GM19397 (cell line): Measurements from ENCODE around the gene TCEAL7.
"Not testable (repeated sequence)": the region's sequence is repeated elsewhere in the genome, so short reads cannot be mapped to it uniquely, and the experiment has no call there.

Source experiments
- ATAC-seq: cut with Tn5 transposase; IDR thresholded peaks from one replicate; pipeline ENCODE4 v1.9.1; 2021; ENCODE audit warnings: mild to moderate bottlenecking, moderate library complexity; ENCODE audit not compliant: unreplicated experiment

Gene TCEAL7

DNA sequence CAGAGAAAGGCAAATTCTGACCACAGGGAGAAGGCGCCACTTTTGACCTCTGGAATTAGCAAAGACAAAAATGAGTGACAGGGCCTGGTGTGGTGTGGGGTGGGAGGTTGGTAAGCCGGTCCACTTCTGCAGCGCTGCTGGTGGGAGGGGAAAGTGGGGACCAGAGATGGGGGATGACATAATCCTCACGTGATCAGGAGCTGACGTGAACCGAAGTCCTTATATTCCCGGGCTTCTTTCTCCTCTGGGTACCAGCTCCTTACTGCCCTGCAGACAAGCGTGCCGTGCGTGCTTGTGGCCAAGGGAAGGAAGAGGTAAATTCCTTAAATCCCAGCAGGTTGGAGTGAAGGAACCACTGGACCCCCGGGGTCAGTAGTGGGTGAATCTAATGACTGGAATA is at the start of gene TCEAL7:
Gene TCEAL7 (plus strand): TSS at position 249 of the 400 bp plus-strand sequence. CDS start 1,165 bp downstream, outside the sequence.
- no peak for ATAC-seq

DNA sequence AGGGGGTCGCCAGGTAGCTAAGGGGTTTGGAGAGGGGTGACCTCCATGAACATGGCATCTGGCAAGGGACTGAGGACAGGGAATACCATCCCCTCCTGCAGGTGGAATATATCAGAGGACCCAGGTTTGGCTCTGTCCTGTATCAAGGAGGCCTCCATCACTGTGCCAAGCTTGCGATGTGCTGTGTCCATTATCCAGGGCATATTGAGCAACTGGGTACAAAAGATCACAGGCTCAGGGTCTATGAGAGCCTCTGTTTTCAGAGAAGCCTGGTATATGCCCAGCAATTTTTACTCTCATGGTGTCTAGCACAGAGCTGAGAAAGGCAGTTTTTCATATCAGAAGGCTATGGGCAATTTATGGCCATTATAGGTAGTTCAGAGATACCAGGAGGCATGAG is 36.9 kb upstream of the TCEAL7 start:
- ATAC-seq: no peak

GRCh38 chrX:103304705-103305104 is 25.3 kb upstream of the TCEAL7 start:
- ATAC-seq: no peak

GRCh38 chrX:103305666-103306065 is 24.4 kb upstream of the TCEAL7 start:
- ATAC-seq: not testable (repeated sequence)

DNA sequence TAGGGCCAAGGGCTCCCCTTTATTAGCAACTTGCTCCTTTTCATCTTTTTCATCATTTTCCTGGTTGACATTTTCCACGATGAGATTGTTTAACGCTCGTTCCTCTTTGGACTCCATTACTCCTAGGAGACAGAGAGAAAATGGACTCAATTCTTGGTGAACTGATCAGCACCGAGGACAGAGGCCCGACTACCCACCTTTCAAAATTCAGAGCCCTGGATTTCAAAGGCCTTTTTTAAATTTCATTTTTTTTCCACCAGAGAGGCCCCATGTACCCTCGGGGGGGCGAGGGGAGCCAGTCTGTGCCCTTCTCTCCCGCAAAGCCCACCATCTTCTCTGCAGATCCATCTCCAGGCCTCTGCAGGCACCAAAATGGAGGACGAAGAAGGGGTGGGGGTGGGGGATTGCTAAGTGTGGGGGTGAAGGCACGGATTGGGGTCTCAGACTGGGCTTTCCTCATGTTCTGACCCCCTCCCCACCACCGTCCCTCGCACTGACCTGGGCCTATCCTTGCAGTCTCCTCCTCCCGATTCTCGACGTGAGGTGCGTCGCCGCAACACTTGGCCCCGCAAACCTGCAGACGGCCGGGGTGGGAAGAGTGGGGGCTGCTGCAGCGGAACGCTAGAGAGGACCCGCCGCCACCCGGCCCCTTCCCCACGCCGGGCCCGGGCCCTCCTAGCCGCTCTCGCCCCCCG is 20.0 kb upstream of the TCEAL7 start:
- no peak for ATAC-seq

DNA sequence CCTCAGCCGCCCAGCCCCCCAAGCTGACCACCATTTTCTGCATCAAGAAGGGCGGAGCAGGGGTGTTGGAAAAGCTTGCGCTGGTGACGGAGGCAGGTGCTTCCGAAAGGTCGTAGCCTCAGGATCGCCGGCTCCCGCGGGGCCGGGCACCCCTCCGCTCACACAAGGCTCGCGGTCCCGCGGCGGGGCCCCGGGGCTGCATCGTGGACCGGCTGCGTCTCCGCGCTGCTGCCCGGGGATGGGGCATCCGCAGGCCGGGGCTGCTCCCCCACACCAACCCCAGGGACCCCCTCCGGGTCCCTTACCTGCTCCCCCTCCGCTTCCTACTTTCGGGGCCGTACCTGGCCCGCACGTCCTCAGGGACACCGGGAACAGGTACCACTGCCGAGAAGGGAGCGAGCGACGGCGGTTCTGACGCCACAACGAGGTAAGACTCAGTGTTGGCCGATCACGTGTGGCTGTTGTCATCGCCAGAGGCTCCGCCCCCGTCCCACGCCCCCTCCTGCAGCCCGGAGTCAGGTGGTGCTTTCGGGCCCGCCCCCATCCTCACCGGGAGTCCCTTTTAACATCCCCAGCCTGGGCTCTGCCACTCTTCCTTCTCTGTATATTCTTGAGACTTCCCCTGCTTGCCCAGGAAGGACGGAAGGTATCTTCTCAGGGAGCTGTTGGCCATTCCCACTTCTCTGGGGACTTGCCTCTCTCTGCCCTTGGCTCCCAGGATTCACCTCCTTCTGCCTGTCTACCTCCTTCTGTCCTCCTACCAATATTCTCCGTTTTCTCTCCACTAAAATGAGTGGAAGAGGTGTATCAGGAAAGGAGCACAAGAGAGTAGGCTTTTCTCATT is 19.3 kb upstream of the TCEAL7 start, which contains the start of gene BEX2:
Gene BEX2 (minus strand): TSS at position 436 of the 844 bp plus-strand sequence. CDS start 1,014 bp downstream, outside the sequence.
- ATAC-seq: peak; percentile 99

GRCh38 chrX:103311399-103311780 is 18.6 kb upstream of the TCEAL7 start:
- ATAC-seq: no peak

DNA sequence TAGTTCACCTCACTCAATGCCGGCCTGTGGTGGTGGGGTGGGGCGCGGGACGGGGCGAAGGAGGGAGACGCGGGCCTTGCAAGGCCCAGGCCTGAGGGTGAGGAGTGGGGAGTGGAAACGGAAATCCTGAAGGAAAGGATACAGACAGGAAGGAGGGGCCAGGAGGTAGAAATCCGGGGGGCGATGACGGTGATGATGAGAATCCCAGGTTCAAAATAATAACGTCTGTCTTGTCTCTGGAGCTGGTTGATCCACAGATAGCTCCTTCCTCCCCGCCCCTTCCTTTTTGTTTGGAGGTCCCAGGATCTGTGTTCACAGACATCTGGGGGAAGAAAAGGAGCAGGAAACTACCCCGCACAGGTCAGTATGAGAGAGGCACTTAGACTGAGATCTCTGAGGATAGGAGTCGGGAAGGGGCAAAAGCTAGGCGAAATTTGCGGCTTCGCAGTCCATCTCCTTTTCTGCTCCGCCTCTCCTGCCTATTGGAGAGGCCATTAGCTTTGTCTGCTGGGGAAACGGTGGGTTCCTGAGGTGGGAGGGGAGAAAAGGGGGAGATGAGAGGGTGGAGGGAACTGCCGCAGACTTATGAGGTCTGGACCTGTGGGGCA is 746 bp downstream of the TCEAL7 start:
- ATAC-seq: no peak

GRCh38 chrX:103338663-103339062 is 8.6 kb downstream of the TCEAL7 start:
- ATAC-seq: no peak

- no peak for ATAC-seq
These were observed 13.1 kb downstream of the TCEAL7 start for GRCh38 chrX:103343105-103343504.

DNA sequence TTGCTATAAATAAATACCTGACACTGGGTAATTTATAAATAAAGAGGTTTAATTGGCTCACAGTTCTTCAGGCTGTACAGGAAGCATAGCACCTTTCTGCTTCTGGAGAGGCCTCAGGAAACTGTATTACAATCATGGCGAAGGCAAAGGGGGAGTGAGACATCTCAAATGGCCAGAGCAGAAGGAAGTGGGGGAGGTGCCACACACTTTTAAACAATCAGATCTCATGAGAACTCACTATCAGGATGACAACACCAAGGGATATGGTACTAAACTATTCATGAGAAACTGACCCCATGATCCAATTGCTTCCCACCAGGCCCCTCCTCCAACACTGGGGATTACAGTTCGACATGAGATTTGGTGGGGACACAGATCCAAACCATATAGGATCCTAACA is 14.6 kb downstream of the TCEAL7 start:
- no peak for ATAC-seq

GRCh38 chrX:103347682-103348397 is 17.8 kb downstream of the TCEAL7 start:
- no peak for ATAC-seq

DNA sequence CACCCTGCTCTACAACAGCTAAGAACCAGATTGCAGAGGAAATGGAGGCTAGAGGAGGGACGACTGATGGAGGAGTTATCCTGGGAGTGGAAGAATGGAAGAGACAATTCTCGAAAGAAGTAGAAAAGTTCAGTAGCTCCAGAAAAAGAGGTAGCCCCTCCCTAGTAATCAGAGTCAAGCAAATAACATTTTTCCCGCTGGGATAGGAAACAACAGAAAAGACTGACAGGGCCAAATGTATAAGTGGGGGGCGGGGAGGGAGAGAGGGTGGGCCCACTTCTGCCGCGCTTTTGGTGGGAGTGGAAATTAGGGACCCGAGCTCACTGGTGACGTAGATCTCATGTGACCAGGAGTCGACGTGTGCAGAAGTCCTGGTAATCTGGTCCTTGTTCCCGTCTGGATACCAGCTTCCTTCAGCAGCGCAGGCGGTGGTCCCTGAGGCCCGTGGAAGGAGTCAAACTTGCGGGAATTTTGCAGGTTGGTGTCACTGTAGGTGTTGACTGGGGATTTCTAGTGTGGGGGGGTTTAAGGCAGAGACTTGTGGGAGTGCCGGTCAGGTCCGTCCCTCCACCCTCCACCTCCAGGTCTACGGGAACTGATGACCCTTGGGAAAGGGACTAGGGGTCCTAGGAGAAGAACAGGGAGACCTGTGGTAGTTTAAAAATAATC is 26.2 kb downstream of the TCEAL7 start, which contains the start of gene TCEAL9:
Gene TCEAL9 (plus strand): TSS at position 377 of the 669 bp plus-strand sequence. CDS start 1,179 bp downstream, outside the sequence.
- ATAC-seq: no peak

GRCh38 chrX:103356858-103357257 is 26.8 kb downstream of the TCEAL7 start:
- no peak for ATAC-seq

- ATAC-seq: no peak
These were observed 27.8 kb downstream of the TCEAL7 start for GRCh38 chrX:103357871-103358270.

DNA sequence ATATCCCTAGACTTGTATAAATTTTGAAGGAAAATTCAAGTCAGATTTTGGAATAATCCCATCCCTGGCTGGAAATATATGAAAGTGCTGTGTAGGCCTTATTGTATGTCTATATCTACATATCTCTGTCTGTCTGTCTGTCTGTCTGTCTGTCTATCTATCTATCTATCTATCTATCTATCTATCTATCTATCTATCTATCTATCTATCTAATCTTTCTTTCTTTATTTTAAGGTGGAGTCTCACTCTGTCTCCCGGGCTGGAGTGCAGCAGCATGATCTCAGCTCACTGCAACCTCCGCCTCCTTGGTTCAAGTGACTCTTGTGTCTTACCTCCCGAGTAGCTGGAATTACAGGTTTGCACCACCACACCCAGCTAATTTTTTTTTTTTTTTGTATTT is 29.6 kb downstream of the TCEAL7 start:
- not testable (repeated sequence) for ATAC-seq

DNA sequence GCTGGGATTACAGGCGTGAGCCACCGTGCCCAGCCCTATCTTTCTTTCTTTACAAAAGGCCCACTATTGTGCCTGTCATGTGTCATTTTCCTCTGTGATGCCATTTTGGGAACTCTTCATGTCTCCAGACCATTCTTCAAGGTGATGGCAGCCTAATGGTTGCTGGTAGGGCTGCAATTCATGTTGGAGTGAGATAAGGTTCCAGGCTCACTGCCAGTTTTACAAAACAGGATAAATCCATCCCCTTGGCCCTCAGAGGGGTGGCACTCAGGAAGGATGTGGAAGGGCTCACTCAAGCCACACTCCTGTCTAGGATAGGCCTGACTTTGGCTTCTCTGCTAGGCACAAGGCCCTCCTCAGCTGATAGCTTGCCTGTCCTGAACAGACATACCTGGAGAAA is 30.1 kb downstream of the TCEAL7 start:
- ATAC-seq: no peak

DNA sequence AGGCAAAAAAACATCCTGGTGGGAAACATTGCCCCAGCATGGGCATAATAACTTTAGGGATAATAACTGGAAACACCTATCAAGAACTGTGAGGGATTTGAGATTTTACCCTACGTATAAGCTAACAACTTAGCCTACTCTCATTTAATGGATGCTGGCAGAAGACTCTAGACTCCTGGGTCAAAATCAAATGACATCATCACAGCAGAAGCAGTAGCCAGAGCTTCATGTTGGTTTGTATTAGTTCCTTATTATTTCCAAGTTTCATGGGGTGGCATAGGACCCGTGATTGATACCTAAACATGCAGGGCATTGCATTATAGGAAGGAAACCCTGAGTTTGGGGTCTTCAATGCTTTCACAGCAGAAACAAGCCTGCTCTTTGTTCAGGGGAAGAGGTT is 30.9 kb downstream of the TCEAL7 start:
- ATAC-seq: no peak

- ATAC-seq: no peak
These were observed 31.8 kb downstream of the TCEAL7 start for GRCh38 chrX:103361798-103362197.

DNA sequence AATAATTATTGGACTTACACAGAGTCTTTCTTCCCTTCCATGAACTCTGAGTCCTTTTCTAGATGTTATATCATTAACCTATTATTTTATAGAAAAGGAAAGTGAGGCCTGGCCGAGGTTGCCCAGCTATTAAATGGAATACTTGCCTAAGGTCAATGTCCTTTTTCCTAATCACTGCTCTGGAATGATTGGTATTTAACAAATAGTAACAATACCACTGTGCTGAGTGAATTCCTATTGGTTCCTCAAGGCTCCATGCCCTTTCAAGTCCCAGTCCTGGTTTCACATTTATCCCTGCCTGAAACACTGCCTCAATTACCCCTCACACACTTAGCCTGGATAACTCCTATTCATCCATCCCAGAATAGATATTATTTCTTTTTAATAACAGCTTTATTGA is 32.4 kb downstream of the TCEAL7 start:
- no peak for ATAC-seq
